ENCODE results near the gene DAB2.

DNA sequence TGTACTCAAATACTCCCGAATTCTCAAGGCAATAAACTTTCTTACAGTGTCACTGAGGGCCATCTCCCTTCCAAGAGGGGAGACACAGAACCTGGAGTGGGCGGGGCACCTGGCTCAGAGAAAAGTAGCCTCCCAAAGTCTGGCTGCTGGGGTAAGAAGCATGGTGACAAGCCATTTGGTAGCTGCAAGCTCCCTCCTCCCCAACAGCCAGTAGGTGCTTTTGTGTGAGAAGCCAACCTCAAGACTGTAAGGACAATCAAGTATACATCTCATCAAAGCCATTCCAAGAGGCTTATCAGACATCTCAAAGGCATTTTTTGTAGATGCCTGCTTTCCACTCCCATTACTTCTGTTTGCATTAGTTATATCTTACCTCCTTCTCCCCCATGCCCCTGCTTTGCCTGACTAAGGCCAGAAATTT is 1.4 kb downstream of the DAB2 start:
- TF ChIP-seq POLR2A (IDR thresholded peaks at IDR 0.05), result no peak
- no peak for TF ChIP-seq CTCF (IDR thresholded peaks at IDR 0.05)

Measured in lower leg skin (tissue), 3 donors.